RPMI7951 (cell line): ENCODE results near the gene CDKN2B. TPM values are rescaled to one million over a fixed set of nuclear protein-coding genes. Genes with fewer than 3 reads are reported as not detected.

Experiments
- DNase-seq: peaks from one replicate; pipeline ENCODE4 v3.0.0-alpha.2; 2012; ENCODE audit warnings: low read depth
- total RNA-seq: library from RNA; depleted of rRNA; stranded (reverse); fragments of >200 nt; shearing (Covaris generic); gene quantifications from 2 replicates; pipeline ENCODE4 v1.2.3, GENCODE V29; 2014

Gene CDKN2B
- total RNA-seq, 1 experiment from 2014 or later: 9.5 TPM

DNA sequence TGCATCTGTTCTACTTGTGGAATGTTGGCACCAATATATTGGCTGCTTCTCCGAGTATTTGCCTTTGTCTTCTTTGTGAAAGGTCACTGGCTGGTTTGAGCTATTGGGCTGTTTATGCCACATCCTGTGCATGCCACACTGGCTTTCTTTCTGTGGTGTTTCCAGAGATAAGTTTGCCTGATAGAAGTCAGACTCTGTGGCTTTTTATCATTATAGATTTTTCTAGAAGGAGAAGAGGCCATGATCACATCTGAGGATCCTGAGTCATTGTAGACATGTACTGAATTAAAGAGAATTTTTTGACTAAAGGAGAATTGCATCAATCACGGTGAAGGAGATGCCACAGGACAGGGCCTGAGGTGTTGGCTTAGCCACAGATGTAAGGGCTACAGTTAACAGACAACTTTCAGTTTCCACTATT is 26.5 kb upstream of the CDKN2B start:
- DNase-seq: peak; percentile 88

DNA sequence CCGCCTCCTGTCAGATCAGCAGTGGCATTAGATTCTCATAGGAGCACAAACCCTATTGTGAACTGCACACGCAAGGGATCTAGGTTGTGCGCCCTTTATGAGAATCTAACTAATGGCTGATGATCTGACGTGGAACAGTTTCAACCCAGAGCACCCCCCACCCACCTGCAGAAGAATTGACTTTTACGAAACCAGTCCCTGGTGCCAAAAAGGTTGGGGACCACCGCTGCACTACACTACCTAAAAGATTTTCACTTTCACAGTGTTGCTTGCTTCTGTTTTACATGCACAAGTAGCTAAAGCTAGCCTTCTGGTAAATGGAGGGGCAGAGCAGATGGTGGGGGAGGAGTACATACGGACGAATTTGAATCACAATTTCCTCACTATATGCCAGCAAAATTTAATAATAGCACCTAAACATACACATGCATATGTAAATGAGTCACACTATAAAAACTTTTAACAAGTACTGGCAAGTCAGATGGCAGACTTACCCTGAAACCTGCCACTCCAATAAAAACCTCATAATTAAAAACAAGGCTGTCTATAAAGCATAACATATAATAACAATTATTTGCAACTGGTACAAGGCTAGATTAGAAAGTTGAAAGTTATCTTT is 24.0 kb upstream of the CDKN2B start:
- no peak for DNase-seq

DNA sequence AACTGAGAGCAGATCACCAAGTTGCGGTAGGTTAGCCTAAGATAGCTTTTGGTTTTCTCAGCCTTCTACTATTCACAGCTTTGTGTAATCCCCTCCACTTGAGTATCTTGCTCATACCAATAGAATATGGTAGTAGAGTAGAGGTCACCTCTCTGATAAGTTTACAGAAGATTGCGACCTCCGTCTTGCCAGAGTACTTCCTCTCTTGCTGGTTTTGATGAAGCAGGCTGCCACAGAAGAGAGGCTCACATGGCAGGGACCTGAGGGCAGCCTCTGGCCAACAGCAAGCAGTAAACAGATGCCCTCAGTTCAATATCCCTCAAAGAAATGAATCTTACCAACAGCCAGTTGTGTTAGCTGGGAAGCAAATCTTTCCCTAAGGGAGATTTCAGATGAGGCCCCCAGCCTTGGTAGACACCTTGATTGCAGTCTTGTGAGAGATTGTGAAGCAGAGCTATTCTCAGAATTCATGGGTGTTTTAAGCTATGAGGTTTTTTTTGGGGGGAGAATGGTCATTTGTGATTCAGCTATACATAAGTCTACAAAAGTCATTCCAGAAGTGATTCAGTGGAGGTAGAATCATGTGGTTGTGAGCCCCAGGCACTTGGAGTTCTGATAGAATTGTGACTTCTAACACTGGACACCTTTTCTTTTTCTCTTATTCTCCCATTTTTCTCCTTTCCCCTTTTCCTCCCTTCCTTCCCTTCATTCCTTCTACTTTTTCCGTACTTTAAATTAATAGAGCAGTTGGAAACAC is 22.7 kb upstream of the CDKN2B start:
- peak; percentile 52 for DNase-seq

DNA sequence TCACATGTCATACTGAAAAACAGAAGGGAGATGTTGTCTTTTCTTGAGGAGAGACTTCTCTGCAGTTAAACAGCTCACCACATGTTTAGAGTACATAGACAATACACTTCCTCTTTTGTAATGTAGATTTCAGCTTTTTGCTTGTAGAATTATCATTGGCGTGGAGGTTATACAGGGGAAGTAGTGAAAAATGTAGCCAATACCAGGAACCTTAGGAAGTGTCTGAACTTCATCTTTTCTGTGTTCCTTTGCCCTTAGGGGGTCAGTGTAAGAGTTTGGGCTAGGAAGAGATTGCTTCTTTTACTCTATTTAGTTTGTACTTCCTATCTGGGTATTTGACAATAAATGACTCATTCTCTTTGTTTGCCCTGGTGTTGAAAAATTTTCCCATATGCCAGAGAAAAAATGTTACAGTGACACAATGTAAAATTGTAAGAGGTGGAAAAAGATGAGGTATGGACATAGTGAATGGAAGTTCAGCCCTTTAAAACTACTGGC is 21.0 kb upstream of the CDKN2B start:
- peak; percentile 84 for DNase-seq

DNA sequence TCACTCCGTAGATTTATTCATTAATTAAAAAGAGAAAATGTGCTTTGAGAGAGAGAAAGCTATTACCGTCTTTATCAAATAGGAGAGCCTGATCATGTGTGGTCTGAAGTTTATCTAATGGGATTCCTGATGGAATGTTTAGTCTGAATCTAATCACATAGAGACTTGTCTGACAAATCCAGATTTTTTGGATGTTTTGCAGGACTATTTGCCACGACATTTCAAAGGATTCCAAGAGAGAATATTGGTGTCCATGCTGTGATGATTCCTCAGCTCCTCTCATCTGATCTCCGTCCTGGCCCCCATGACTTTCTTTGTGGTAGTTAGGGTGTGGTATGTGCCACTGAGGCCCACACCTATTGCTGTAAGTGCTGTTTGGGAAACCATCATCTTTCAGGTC is 20.1 kb upstream of the CDKN2B start:
- no peak for DNase-seq

DNA sequence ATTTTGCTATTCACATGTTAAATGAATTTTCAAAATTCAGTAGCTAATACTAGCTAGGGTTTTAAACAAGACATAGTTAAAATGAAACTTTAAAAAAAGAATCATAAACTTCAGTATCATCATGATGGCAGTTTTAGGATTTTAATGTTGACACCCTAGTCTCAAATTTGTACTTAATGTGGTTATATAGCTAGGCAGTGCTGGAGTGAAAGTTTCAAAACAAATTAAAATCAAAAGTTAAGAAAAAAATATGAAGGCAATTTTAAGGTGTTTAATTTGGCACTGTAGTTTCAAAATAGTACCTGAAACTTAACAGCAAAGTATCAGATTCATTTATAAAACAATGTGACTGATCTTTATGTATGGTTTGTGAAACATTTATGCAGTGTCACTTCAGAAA is 19.3 kb upstream of the CDKN2B start:
- no peak for DNase-seq

DNA sequence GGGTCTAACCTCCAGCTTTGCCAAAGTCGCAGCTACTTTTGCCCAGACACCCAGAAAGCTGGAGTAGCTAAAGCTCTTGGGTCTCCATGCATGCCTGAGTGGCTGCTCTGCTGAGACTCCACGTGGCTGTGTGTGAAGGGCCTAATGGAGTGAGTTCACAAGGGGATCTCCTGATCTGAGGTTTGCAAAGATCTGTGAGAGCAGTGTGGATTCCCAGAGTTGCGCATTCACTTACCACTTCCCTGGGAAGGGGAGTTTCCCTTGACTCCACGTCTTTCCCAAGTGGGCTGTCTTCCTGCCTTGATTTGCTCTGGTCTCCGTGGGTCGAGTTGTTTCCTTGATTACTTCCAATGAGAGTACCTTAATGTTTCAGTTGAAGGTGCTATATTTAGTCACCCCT is 17.6 kb upstream of the CDKN2B start:
- no peak for DNase-seq

DNA sequence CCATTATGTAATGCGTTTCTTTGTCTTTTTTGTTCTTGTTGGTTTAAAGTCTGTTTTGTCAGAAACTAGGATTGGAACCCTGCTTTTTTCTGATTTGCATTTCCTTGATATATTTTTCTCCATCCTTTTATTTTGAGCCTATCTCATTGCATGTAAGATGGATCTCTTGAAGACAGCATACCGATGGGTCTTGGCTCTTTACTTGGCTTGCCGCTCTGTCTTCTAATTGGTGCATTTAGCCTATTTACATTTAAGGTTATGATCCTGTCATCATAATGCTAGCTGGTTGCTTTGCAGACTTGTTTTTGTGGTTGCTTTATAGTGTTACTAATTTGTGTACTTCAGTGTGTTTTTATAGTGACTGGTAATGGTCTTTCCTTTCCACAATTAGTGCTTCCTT is 13.3 kb upstream of the CDKN2B start:
- DNase-seq: no peak

DNA sequence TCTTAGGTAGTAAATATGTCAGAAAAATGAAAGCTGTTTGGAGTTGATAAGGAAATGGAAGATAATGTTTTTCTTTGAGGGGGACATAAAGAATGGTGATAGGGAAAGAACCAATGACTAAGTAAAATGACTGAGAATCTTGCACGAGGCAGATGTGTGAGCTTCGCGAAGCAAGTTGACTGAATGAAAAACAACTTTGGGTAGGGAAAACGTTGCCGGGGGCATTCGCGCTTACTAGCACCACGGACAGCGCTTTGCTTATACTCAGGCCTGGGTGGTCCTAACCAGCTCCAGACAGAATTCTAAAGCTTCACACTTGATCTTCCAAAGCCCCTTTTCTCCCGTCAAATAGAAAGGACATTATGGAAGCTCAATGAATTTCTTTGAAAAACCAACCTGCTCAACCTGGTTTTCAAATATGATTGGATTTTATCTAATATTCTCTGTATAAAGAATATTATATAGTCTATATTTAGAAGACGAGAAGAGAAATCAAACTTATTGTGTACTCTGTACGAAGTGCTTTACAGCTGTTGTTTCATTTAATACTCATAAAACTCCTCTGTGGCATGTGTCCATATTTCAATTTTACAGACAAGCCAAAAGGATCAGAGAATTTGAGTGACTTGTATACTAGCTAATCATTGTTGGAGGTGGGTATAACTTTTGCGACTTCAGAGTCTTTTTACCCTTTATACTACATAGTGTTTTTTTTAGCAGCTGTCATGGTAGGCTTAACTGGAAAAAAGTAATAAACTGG is 1.9 kb upstream of the CDKN2B start:
- DNase-seq: no peak

DNA sequence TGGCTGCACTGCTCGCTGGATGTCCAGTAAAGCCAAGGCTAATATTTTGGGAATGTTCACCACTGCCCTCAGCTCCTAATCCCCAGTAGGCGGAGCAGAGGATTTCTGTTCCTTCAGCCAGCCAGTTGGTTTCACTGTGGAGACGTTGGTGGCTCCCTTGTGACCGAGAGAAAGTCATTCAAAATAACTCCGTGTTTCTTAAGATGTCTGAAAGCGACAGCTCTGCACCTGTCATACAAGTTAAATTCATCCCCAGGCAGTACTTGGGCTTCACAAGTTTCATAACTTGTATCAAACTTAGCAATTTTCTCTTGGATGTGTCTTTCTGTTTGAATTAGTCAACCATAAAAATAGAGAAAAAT is 382 bp upstream of the CDKN2B start:
- no peak for DNase-seq

DNA sequence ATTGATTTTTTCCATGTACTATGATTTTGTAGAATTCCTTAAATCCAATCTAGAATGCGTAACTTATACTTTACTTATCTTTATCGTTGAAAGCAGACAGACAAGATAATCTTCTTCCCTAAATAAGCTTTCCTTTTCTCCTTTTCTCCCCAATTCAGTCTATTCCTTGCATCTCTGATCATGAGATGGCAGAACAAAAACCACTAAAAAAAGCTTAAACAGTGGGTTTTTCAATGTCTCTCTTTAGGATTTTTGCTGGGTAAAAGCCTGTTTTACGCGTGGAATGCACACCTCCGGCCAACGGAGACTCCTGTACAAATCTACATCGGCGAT is 755 bp downstream of the CDKN2B start:
- DNase-seq: no peak

DNA sequence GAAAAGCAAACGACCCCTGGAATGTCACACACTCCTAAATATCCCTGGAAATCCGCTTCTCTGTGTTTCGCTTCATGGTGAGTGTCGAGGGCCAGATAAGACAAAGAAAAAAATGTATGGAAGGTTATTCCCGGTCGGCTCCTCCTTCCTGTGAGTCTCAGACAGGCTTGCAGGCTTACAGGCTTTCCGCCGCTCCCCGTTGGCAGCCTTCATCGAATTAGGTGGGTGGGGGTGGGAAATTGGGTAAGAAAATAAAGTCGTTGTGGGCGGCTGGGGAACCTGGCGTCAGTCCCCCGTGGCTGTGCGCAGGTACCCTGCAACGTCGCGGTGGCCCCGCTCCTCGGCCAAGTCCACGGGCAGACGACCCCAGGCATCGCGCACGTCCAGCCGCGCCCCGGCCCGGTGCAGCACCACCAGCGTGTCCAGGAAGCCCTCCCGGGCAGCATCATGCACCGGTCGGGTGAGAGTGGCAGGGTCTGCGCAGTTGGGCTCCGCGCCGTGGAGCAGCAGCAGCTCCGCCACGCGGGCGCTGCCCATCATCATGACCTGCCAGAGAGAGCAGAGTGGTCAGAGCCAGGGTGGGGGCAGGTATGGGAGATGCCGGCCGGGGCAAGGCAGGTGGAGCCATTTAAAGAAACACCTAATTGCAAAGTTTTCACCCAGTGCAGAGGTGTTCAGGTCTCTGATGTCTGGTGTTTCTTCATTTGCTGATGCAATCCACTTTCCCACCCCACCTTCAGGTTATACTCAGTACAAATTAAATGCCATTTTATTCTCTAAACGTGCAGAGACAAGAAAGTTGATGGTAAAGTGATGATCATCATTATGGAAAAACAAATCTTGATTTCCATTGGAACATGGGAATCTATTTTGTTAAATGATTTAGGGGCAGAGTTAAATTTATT is 3.2 kb downstream of the CDKN2B start:
- no peak for DNase-seq

DNA sequence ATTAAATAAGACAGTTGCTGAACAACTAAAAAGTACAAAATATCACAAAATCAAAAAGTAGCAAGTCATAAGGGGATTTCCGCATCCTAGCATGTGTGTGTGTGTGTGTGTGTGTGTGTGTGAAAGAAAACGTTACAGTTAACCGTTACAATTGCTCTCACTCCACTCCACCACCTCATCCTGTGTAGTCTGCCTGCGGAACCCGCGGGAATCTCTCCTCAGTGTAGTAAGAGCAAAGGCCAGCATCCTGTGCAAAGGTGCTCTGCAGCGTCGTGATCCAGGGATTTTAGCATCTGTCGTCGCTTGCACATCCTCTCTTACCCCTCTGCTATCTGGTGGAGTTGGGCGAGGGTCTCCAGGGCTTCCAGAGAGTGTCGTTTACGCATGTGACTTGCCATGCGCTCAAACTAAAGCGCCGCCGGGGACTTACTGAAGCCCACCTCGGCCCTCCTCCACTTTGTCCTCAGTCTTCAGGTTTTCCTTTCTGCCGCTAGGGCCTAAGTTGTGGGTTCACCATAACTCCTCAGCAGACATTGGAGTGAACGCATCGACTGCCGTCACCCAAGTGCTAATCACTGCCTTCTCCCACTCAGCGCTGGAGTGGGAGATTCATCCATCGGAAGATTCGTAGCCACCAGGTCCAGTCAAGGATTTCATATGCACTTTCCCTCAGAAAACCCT is 3.9 kb downstream of the CDKN2B start:
- DNase-seq: no peak

DNA sequence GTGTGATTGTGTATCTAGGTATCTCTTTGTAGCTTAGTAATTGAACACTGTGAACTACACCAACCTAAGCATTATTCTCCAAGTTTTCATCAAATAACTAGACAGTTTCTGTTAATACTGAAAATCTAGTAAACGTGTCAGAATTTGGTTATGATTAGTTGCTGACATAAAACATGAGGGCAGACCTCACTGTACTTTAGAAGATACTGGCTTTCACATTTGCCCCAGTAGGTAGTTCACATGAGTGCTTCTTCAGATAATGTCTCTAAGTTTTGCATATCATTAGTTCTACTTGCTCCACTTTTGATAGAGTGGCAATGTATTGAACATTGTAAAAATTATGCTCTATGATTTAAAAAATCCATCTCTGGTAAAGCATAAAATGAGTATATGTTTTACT is 7.1 kb downstream of the CDKN2B start:
- no peak for DNase-seq

DNA sequence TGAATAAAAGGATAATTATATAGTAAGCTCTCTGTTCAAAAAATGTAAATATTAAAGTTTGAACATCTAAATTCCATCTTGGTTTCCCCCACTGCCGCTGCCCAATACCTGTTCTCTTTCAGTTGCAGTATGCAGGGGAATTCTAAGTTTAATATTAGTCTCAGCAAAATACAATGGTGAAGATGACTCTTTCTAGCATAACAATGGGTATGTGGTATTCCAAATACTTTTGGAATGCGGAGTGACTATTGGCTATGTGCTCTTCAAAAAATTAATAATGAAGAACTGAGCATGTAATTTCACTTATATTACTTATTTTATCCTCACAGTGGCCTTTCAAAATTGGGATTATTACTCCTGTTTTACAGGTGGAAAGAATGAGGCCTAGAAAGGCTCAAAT is 11.1 kb downstream of the CDKN2B start:
- no peak for DNase-seq

DNA sequence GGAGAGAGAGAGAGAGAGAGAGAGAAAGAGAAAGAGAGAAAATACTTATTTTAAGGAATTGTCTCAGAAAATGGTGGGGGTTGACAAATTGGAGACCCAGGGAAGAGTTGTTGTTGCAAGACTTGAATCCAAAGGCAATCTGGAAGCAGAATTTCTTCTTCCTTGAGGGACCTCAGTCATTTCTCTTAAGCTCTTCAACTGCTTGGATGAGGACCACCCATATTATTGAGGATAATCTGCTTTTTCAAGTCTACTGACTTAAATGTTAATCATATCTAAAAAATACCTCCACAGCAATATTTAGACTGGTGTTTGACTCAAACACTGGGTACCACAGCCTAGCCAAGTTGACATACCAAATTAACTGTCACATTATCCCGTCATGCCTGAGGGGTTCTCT is 11.6 kb downstream of the CDKN2B start:
- no peak for DNase-seq

DNA sequence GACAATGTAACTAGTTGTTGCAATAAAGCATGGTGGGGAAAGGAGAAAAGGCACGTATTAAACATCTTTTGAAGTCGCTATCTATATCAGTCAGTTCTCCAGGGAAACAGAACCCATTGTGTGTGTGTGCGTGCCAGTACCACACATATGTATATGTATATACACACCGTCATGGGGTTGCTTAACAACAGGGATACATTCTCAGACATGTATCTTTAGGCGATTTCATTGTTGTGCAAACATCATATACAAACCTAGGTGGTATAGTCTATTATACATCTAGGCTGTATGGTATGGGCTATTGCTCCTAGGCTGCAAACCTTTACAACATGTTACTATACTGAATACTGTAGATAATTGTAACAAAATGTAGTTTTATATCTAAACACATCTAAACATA is 12.2 kb downstream of the CDKN2B start:
- no peak for DNase-seq

DNA sequence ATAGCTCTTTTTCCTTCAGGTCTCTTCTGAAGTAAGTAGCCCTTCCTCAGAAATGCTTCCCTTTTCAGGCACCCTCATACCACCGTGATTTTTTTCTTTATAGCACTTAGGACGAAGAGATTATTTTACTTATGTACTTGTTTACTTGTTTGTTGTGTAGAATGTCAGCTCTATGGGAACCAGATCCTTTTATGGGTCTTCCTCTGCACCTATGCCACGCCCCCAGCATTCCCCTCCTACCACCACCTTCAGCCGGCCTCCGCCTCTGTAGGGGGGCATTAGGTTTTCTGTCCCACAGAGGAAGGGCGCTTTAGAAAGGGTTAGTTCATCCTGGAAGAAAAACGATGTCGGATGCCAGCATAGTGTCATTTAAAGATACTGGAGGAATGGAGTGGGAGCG is 12.7 kb downstream of the CDKN2B start:
- no peak for DNase-seq

DNA sequence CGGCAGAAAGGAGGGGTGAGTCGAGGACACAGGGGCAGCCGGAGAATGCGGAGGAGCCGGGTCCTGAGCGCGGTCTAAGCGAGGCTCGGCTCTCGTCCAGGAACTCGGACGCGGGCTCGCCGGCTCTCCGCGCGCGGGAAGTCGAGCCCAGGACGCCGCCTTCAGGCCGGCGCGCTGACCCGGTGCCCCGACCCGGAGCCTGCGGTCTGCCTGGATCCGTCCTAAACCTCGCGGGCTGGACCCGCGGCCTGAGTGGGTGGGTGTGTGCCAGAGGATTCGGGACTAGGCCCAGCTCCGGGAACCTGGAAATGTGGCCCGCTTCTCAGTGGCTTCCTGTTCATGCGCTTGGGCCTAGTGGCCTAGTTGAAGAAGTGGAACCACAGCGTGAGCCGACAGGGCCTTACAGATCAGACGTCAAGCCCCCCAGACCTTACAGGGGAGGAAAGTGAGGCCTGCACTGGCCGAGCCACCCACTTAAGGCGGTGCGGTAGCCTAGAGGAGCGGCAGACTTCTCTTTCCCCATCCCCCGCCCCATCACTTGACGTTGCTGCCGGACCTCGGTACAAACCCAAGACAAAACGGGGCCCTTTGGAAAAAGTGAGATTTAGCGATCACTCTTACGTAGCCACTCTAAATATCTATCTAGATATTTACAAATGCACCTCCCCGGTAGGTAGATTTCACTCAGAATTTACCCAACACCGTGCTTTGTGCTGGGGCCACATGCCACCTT is 13.3 kb downstream of the CDKN2B start:
- DNase-seq: peak; percentile 56

DNA sequence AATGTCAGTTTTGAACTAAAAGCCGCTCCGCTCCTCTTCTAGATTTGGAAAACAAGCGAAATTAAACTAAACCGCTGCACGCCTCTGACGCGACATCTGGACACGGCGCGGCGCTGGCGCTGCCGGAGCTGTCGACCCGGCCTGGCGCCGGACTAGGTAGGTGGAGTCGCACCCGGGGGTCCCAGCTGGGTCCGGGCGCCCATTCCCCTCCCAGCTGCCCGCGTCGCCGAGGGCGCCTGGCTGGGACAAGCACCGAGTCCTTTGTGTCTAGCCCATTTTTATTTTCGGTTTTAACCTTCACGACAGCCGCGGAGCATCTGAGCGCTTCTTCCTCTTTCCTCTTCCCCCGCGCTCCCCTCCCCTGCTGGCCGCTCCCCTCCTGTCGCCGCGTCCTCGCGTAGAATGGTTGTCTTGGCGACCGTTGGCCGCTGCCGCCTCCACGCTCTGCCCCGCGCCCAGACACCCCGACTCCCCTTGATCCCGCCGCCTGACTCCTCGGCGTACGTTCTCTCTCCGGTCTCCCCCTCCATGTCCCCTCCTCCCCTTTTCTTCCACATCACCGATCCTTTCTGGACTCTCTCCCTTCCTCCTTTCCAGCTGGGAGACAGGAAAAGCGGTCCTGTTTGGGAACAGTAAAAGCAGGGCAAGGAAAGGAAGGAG is 14.0 kb downstream of the CDKN2B start:
- DNase-seq: peak; percentile 84
